GM23338 (cell line): Measurements from ENCODE around the gene IL23R. TPM values are rescaled to one million over a fixed set of nuclear protein-coding genes. Genes with fewer than 3 reads are reported as not detected.

ENCODE experiments used
- ATAC-seq: fragments of 200-7000 bp; cut with Tn5 transposase; 3 replicates; pipeline ENCODE4 v1.9.1; 2020
- DNase-seq: peaks from one replicate; pipeline ENCODE4 v3.0.0-alpha.2; 2015; ENCODE audit warnings: low spot score
- H2AFZ ChIP-seq: fragments of 200-600 bp; sonication (generic); 2 replicates; pipeline ENCODE4 v1.8.0; 2016; ENCODE audit warnings: antibody characterized with exemption, mild to moderate bottlenecking, moderate library complexity
- H3F3A ChIP-seq: fragments of 200-600 bp; sonication (generic); replicated peaks from 2 replicates; pipeline ENCODE4 v1.8.0; 2017; ENCODE audit warnings: antibody characterized with exemption, mixed run types, low read depth
- H3K27ac ChIP-seq: fragments of 200-600 bp; sonication (generic); 2 replicates; pipeline ENCODE4 v1.6.1; 2016; ENCODE audit warnings: low read depth
- H3K27me3 ChIP-seq: fragments of 200-600 bp; sonication (generic); 2 replicates; pipeline ENCODE4 v1.8.0; 2016; ENCODE audit warnings: mild to moderate bottlenecking, mixed run types, moderate library complexity; ENCODE audit not compliant: insufficient read depth
- H3K36me3 ChIP-seq: fragments of 200-600 bp; sonication (generic); 2 replicates; pipeline ENCODE4 v1.8.0; 2016; ENCODE audit warnings: mild to moderate bottlenecking; ENCODE audit not compliant: insufficient read depth
- H3K4me1 ChIP-seq: fragments of 200-600 bp; sonication (generic); 2 replicates; pipeline ENCODE4 v1.8.0; 2016; ENCODE audit warnings: mild to moderate bottlenecking, moderate library complexity; ENCODE audit not compliant: insufficient read depth
- H3K4me2 ChIP-seq: fragments of 200-600 bp; sonication (generic); 2 replicates; pipeline ENCODE4 v1.7.1; 2017; ENCODE audit warnings: mixed run types
- H3K4me3 ChIP-seq: fragments of 200-600 bp; sonication (generic); 2 replicates; pipeline ENCODE4 v1.6.1; 2016; ENCODE audit warnings: mixed run types
- H3K79me2 ChIP-seq: fragments of 200-600 bp; sonication (generic); replicated peaks from 2 replicates; pipeline ENCODE4 v1.8.0; 2017; ENCODE audit warnings: mild to moderate bottlenecking; ENCODE audit not compliant: insufficient read depth
- H3K9me2 ChIP-seq: fragments of 200-600 bp; sonication (generic); 2 replicates; pipeline ENCODE4 v1.8.0; 2017; ENCODE audit not compliant: insufficient read depth
- H4K20me1 ChIP-seq: fragments of 200-600 bp; sonication (generic); replicated peaks from 2 replicates; pipeline ENCODE4 v1.8.0; 2017; ENCODE audit warnings: mild to moderate bottlenecking; ENCODE audit not compliant: insufficient read depth
- H3K27ac Mint-ChIP-seq: 2 replicates; pipeline ENCODE4 v1.8.0; 2020; ENCODE audit warnings: inconsistent platforms, mild to moderate bottlenecking, moderate library complexity, mixed read lengths
- H3K27me3 Mint-ChIP-seq: 3 replicates; pipeline ENCODE4 v1.8.0; 2022; ENCODE audit warnings: low read depth, mild to moderate bottlenecking, moderate library complexity, mixed read lengths, inconsistent platforms; ENCODE audit not compliant: insufficient read depth, poor library complexity
- H3K36me3 Mint-ChIP-seq: 3 replicates; pipeline ENCODE4 v1.8.0; 2021; ENCODE audit warnings: low read depth, mild to moderate bottlenecking, inconsistent platforms, moderate library complexity, mixed read lengths
- H3K4me1 Mint-ChIP-seq: 3 replicates; pipeline ENCODE4 v1.8.0; 2020; ENCODE audit warnings: mild to moderate bottlenecking, inconsistent platforms, mixed read lengths
- H3K4me3 Mint-ChIP-seq: 3 replicates; pipeline ENCODE4 v1.8.0; 2021; ENCODE audit warnings: moderate library complexity, mild to moderate bottlenecking, inconsistent platforms, mixed read lengths
- H3K9me3 Mint-ChIP-seq: 3 replicates; pipeline ENCODE4 v1.8.0; 2020; ENCODE audit warnings: moderate library complexity, mild to moderate bottlenecking, inconsistent platforms, mixed read lengths
- EZH2phosphoT487 ChIP-seq: fragments of 200-600 bp; sonication (generic); IDR thresholded peaks from one replicate; pipeline ENCODE4 v1.8.1; 2018; ENCODE audit warnings: antibody characterized with exemption; ENCODE audit not compliant: unreplicated experiment
- JUNB ChIP-seq: IDR thresholded peaks from one replicate; pipeline ENCODE4 v1.6.1; 2016; ENCODE audit warnings: antibody characterized with exemption; ENCODE audit not compliant: unreplicated experiment
- ZNF331 ChIP-seq: fragments of 250-450 bp; sonication (Bioruptor Pico); IDR thresholded peaks from 2 replicates; pipeline ENCODE4 v1.5.0; 2020; ENCODE audit warnings: low read depth, mild to moderate bottlenecking, moderate library complexity
- ZNF462 ChIP-seq: fragments of 250-450 bp; sonication (Bioruptor Pico); IDR thresholded peaks from 2 replicates; pipeline ENCODE4 v1.5.0; 2020; ENCODE audit warnings: mild to moderate bottlenecking, moderate library complexity
- polyA plus RNA-seq: library from polyadenylated mRNA; unstranded; fragments of >200 nt; fragmentation: Nextera tagmentation; extraction: Ambion mirVana; gene quantifications from 2 replicates; pipeline ENCODE4 v1.2.1, GENCODE V29; 2016
- total RNA-seq: library from RNA; depleted of rRNA; stranded (reverse); fragments of >200 nt; shearing (Covaris generic); gene quantifications from 2 replicates; pipeline ENCODE4 v1.2.3, GENCODE V29; 2014
- TF ChIP-seq, protein P1 (sequence below): IDR thresholded peaks from one replicate; pipeline ENCODE4 v1.6.1; 2018; ENCODE audit warnings: antibody characterized with exemption; ENCODE audit not compliant: unreplicated experiment
- TF ChIP-seq, protein P2 (sequence below), 2 experiments: fragments of 200-600 bp in 1 of 2; sonication (generic) in 1 of 2; conservative IDR thresholded peaks; 2 replicates each; pipeline versions ENCODE4 v1.5.1 to v1.6.1; 2016 to 2017; ENCODE audit warnings: antibody characterized with exemption in 2 of 2, low read depth in 2 of 2, mild to moderate bottlenecking in 2 of 2, moderate library complexity in 1 of 2

Gene IL23R
- total and polyA plus RNA-seq, 2 experiments from 2014 or later, result not detected

DNA sequence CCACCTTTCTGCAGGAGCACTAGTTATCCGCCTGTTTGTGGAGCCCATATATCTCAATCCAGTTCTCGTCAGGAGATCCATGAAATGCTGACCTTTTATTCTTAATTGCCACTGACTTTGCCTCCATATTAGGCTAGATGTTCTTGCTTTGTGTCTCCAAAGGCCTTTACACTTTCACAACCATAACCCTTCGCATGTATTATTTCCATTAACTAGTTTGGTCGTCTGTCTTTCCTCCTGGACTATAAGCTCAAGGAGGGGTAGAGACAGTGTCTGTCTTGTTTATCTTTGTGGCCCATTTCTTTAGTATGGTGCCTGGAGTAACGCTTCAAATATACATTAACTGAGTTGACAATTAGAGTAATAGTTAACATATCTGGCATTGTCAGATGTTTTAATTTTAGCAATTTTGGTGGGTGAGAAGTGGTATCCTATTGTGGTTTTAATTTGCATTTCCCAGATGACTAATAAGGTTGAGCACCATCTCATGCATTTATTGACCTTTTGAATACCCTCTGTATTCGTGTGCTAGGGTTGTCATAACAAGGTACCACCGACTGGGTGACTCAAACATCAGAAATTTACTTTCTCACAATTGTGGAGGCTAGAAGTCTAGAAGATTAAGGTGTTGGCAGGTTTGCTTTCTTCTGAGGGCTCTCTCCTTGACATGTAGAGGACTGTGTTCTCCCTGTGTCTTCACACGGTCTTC, 119.7 kb downstream of the IL23R start:
- H3K27me3 ChIP-seq, result no peaks in the 10 kb centered on the region
- H3F3A ChIP-seq, result no peaks in the 10 kb centered on the region
- DNase-seq (no peak), ATAC-seq (no peak)
- no peak overlapping the region for H3K27ac Mint-ChIP-seq
- H3K4me3 ChIP-seq, result no peak overlapping the region
- H3K4me2 ChIP-seq, result no peak overlapping the region
- H3K9me3 Mint-ChIP-seq, result no peaks in the 10 kb centered on the region
- no peaks in the 10 kb centered on the region for H3K36me3 Mint-ChIP-seq
- no peaks in the 10 kb centered on the region for H3K4me1 ChIP-seq
- 0 out of 2 replicates have a peak overlapping the region, but pooled peaks have one; percentile 56 for H2AFZ ChIP-seq
- no peaks in the 10 kb centered on the region for H3K4me1 Mint-ChIP-seq
- no peak overlapping the region for H3K27ac ChIP-seq
- H3K9me2 ChIP-seq, result no peaks in the 10 kb centered on the region
- no peak overlapping the region for H3K4me3 Mint-ChIP-seq
- TF ChIP-seq ZNF331 (CRISPR knock-in tag) (no peak), EZH2phosphoT487 (no peak), JUNB (no peak), ZNF462 (no peak)
- TF ChIP-seq, protein P1, sequence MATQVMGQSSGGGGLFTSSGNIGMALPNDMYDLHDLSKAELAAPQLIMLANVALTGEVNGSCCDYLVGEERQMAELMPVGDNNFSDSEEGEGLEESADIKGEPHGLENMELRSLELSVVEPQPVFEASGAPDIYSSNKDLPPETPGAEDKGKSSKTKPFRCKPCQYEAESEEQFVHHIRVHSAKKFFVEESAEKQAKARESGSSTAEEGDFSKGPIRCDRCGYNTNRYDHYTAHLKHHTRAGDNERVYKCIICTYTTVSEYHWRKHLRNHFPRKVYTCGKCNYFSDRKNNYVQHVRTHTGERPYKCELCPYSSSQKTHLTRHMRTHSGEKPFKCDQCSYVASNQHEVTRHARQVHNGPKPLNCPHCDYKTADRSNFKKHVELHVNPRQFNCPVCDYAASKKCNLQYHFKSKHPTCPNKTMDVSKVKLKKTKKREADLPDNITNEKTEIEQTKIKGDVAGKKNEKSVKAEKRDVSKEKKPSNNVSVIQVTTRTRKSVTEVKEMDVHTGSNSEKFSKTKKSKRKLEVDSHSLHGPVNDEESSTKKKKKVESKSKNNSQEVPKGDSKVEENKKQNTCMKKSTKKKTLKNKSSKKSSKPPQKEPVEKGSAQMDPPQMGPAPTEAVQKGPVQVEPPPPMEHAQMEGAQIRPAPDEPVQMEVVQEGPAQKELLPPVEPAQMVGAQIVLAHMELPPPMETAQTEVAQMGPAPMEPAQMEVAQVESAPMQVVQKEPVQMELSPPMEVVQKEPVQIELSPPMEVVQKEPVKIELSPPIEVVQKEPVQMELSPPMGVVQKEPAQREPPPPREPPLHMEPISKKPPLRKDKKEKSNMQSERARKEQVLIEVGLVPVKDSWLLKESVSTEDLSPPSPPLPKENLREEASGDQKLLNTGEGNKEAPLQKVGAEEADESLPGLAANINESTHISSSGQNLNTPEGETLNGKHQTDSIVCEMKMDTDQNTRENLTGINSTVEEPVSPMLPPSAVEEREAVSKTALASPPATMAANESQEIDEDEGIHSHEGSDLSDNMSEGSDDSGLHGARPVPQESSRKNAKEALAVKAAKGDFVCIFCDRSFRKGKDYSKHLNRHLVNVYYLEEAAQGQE, result no peak
- TF ChIP-seq, protein P2, sequence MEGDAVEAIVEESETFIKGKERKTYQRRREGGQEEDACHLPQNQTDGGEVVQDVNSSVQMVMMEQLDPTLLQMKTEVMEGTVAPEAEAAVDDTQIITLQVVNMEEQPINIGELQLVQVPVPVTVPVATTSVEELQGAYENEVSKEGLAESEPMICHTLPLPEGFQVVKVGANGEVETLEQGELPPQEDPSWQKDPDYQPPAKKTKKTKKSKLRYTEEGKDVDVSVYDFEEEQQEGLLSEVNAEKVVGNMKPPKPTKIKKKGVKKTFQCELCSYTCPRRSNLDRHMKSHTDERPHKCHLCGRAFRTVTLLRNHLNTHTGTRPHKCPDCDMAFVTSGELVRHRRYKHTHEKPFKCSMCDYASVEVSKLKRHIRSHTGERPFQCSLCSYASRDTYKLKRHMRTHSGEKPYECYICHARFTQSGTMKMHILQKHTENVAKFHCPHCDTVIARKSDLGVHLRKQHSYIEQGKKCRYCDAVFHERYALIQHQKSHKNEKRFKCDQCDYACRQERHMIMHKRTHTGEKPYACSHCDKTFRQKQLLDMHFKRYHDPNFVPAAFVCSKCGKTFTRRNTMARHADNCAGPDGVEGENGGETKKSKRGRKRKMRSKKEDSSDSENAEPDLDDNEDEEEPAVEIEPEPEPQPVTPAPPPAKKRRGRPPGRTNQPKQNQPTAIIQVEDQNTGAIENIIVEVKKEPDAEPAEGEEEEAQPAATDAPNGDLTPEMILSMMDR (conservative IDR thresholded peaks at IDR 0.05; ENCODE audit: low read depth in 2 of 2), result no peak
- H3K36me3 ChIP-seq, result no peaks in the 10 kb centered on the region
- H4K20me1 ChIP-seq, result no peaks in the 10 kb centered on the region
- H3K27me3 Mint-ChIP-seq, result peaks cover 3% of the 10 kb centered on the region
- no peaks in the 10 kb centered on the region for H3K79me2 ChIP-seq
